ENCODE results near the gene PCNX3. TPM values are rescaled to one million over a fixed set of nuclear protein-coding genes. Genes with fewer than 3 reads are reported as not detected.

PCNX3 gene
- total RNA-seq, 4 donors from 2014 or later = 60.2 to 106 (median 81.3) TPM

DNA sequence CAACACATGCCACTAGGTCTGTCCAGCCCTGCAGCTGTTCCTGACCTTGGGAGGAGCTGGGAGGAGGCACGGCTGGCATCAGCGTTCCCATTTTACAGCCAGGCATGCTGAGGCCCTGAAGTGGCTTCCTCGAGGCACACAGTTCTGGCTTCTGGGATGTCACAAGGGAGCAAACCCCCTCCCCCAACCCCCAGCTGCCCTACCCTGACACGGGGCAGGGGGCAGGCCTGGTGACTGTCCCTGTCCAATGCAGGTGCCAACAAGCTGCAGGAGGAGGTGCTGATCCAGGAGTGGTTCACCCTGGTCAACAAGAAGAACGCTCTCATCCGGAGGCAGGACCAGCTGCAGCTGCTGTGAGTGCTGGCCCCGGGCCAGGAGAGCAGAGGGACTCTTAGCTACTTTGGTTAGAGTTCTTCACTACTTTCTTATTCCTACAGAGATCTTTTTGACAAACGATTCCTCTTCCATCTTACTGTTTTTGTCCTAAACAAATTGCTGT, 25.3 kb upstream of the PCNX3 start:
- Histone ChIP-seq H3K9me3 (no peaks in the 10 kb centered on the region), H3K27ac (no peak overlapping the region), H3K36me3 (peaks cover 0 to 33% (median 0%) of the 10 kb centered on the region in 3 donors), H3K4me1 (peaks cover 0 to 38% (median 21%) of the 10 kb centered on the region in 4 donors), H3K4me3 (no peak overlapping the region), H3K27me3 (no peaks in the 10 kb centered on the region)
- TF ChIP-seq POLR2A (IDR thresholded peaks at IDR 0.05) = no peak
- DNase-seq = peak in 1 of 3 donors; percentile 50

DNA sequence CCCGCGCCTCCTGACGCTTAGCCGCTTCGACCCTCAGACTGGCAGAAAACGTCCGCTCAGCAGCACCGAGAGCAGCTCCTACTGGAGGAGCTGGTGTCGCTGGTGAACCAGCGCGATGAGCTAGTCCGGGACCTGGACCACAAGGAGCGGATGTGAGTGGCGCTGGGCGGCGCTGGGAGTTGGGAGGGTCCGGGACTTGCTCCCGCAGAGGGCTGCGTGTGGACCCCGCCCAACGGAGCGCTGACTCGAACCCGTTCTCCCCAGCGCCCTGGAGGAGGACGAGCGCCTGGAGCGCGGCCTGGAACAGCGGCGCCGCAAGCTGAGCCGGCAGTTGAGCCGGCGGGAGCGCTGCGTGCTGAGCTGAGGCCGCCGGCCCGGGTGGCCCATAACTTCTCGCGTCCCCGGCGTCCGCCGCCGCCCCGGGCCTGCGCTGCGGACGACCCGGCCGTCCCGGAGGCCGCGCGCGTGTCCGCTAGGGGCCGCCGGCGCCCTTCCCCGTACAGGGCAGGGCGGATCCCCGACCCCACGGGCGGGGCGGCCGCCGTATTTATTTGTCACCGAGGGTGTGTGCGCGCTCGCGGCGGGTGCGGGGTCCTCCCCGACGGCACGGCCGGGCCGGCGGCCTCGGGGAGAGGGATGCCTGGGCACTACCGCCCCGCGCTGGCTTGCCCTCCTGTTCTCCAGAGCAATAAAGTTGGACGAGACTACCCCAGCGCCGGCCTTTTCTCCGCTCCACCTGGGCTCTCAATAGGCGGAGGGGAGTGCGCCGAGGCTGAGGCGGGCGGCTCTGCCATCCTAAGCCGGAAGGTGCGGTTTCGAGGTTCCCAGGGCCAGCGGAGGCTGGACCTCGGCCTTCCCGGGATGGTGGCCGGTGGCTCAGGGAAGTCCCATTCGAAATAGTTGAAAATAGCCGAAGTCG, 23.4 kb upstream of the PCNX3 start:
- Histone ChIP-seq H3K27me3 (no peaks in the 10 kb centered on the region), H3K27ac (peak overlapping the region in 3 of 4 donors; percentile 14 to 70 (median 60)), H3K4me1 (peaks cover 0 to 34% (median 16%) of the 10 kb centered on the region in 4 donors), H3K4me3 (peak overlapping the region in 2 of 4 donors; percentile 30 to 33), H3K9me3 (no peaks in the 10 kb centered on the region), H3K36me3 (peaks cover 0 to 24% (median 0%) of the 10 kb centered on the region in 3 donors)
- peak in 2 of 3 donors; percentile 44 to 77 for DNase-seq
- TF ChIP-seq, protein P1, sequence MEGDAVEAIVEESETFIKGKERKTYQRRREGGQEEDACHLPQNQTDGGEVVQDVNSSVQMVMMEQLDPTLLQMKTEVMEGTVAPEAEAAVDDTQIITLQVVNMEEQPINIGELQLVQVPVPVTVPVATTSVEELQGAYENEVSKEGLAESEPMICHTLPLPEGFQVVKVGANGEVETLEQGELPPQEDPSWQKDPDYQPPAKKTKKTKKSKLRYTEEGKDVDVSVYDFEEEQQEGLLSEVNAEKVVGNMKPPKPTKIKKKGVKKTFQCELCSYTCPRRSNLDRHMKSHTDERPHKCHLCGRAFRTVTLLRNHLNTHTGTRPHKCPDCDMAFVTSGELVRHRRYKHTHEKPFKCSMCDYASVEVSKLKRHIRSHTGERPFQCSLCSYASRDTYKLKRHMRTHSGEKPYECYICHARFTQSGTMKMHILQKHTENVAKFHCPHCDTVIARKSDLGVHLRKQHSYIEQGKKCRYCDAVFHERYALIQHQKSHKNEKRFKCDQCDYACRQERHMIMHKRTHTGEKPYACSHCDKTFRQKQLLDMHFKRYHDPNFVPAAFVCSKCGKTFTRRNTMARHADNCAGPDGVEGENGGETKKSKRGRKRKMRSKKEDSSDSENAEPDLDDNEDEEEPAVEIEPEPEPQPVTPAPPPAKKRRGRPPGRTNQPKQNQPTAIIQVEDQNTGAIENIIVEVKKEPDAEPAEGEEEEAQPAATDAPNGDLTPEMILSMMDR (IDR thresholded peaks at IDR 0.05) = peak in 3 of 6 experiments; percentile 42 to 46 (median 45)
- no peak for TF ChIP-seq POLR2A (IDR thresholded peaks at IDR 0.05)

- peaks cover 0 to 28% (median 10%) of the 10 kb centered on the region in 4 donors for H3K4me1 ChIP-seq
- no peaks in the 10 kb centered on the region for H3K27me3 ChIP-seq
- DNase-seq = no peak
- H3K4me3 ChIP-seq = no peak overlapping the region
- peaks cover 0 to 30% (median 0%) of the 10 kb centered on the region in 3 donors for H3K36me3 ChIP-seq
- no peaks in the 10 kb centered on the region for H3K9me3 ChIP-seq
- no peak for TF ChIP-seq POLR2A (IDR thresholded peaks at IDR 0.05)
- TF ChIP-seq, protein P1 (IDR thresholded peaks at IDR 0.05) = no peak
- peak overlapping the region in 2 of 4 donors; percentile 14 to 60 for H3K27ac ChIP-seq
Observed at GRCh38 chr11:65592858-65593517, 22.6 kb upstream of the PCNX3 start.

GRCh38 chr11:65593518-65594414, 21.8 kb upstream of the PCNX3 start:
- Histone ChIP-seq H3K4me1 (peaks cover 0 to 20% (median 3%) of the 10 kb centered on the region in 4 donors), H3K27ac (no peak overlapping the region), H3K4me3 (no peak overlapping the region), H3K36me3 (peaks cover 0 to 38% (median 0%) of the 10 kb centered on the region in 3 donors), H3K9me3 (no peaks in the 10 kb centered on the region), H3K27me3 (no peaks in the 10 kb centered on the region)
- TF ChIP-seq POLR2A (IDR thresholded peaks at IDR 0.05) = no peak
- TF ChIP-seq, protein P1 (IDR thresholded peaks at IDR 0.05) = peak; percentile 52 to 59 (median 55)
- DNase-seq = peak in 2 of 3 donors; percentile 55 to 69

DNA sequence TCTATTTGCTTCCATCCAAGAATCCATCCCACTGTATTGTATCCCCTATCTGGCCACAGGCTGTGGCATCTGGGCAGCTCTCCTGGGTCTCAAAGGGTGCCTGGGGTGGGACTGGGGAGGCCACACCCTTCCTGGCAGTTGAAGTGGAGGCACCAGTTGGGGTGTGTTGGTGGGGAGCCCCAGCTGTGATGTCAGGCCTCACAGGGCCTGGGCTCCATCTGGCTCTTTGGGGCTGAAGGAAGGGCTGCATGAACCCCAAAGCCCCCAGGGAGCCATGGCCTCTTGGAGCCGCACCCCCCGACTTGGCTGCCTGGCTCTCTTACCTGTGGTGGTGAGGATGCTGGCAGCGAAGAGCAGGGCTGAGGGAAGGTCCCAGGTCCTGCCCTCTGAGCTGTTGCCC, 20.4 kb upstream of the PCNX3 start:
- H3K9me3 ChIP-seq = no peaks in the 10 kb centered on the region
- no peak for DNase-seq
- TF ChIP-seq POLR2A (IDR thresholded peaks at IDR 0.05) = no peak
- TF ChIP-seq, protein P1 (IDR thresholded peaks at IDR 0.05) = no peak

More for the DNA sequence above, 20.4 kb upstream of the PCNX3 start:
- no peaks in the 10 kb centered on the region for H3K27me3 ChIP-seq
- peaks cover 0 to 19% (median 2%) of the 10 kb centered on the region in 4 donors for H3K4me1 ChIP-seq
- no peak overlapping the region for H3K4me3 ChIP-seq
- H3K36me3 ChIP-seq = peaks cover 0 to 44% (median 0%) of the 10 kb centered on the region in 3 donors
- H3K27ac ChIP-seq = no peak overlapping the region

All from Peyer's patch (tissue), 4 donors.